Gastrocnemius medialis (tissue), 4 donors: ENCODE measurements around the gene MROH2A. TPM values are rescaled to one million over a fixed set of nuclear protein-coding genes. Genes with fewer than 3 reads are reported as not detected.

ENCODE experiments used
- ATAC-seq, 2 donors: fragments of 150-250 bp; one replicate each; pipeline ENCODE4 v1.9.1; 2016
- DNase-seq, 2 donors: peaks; one replicate each; pipeline ENCODE4 v3.0.0-alpha.2; 2019
- H3K27ac ChIP-seq, 4 donors: fragments of 200-600 bp; sonication (generic); 1 replicate in 1 of 4; 2 replicates in 3 of 4; pipeline ENCODE4 v1.5.1; 2016 to 2018; ENCODE audit warnings: mild to moderate bottlenecking in 2 of 4, moderate library complexity in 1 of 4
- H3K27me3 ChIP-seq, 3 donors: fragments of 200-600 bp; sonication (generic) in 2 of 3; 1 replicate in 1 of 3; 2 replicates in 2 of 3; pipeline versions ENCODE4 v1.5.1 to v1.6.0; 2016 to 2019; ENCODE audit warnings: mild to moderate bottlenecking in 1 of 3, moderate library complexity in 1 of 3
- H3K36me3 ChIP-seq, 2 donors: fragments of 200-600 bp; sonication (generic) in 1 of 2; one replicate each; pipeline ENCODE4 v1.5.1; 2017 to 2018
- H3K4me1 ChIP-seq, 2 donors: fragments of 200-600 bp; sonication (generic) in 1 of 2; one replicate each; pipeline ENCODE4 v1.5.1; 2016 to 2017; ENCODE audit warnings: mild to moderate bottlenecking in 2 of 2
- H3K4me3 ChIP-seq, 4 donors: fragments of 200-600 bp; sonication (generic) in 3 of 4; 1 replicate in 1 of 4; 2 replicates in 3 of 4; pipeline ENCODE4 v1.5.1; 2016 to 2019; ENCODE audit warnings: mild to moderate bottlenecking in 2 of 4
- H3K9me3 ChIP-seq, 3 donors: fragments of 200-600 bp; sonication (generic) in 2 of 3; 1 replicate in 1 of 3; 2 replicates in 2 of 3; pipeline ENCODE4 v1.5.1; 2016 to 2019
- CTCF ChIP-seq, 5 experiments: fragments of 450-650 bp in 3 of 5; fragments of 200-600 bp in 2 of 5; sonication (generic) in 2 of 5; IDR thresholded peaks in 4 of 5; conservative IDR thresholded peaks in 1 of 5; 1 replicate in 4 of 5; 2 replicates in 1 of 5; pipeline ENCODE4 v1.5.1; 2016 to 2019; ENCODE audit warnings: antibody characterized with exemption in 5 of 5, mild to moderate bottlenecking in 3 of 5, moderate library complexity in 3 of 5
- POLR2A ChIP-seq, 2 donors: fragments of 450-650 bp; IDR thresholded peaks; one replicate each; pipeline ENCODE4 v1.6.1; 2017; ENCODE audit warnings: antibody characterized with exemption in 2 of 2, mild to moderate bottlenecking in 2 of 2, moderate library complexity in 2 of 2
- in situ Hi-C, 4 donors: fragments of 200-750 bp; cut with MboI; loops; one replicate each; pipeline versions ENCODE4 v1.15.0 to v1.8.0; 2017; ENCODE audit warnings: low sequenced_read_pairs in 4 of 4
- intact Hi-C: fragments of 100-400 bp; cut with DNase I; formaldehyde crosslinking; loops from one replicate; pipeline ENCODE4 v1.15.1; 2023; ENCODE audit warnings: low total_unique reads
- total RNA-seq, 4 donors: library from RNA; depleted of rRNA; stranded (reverse); fragments of >200 nt; gene quantifications; one replicate each; pipeline versions ENCODE4 v1.1.0 to v1.2.3, GENCODE V29; 2016

MROH2A gene
- total RNA-seq, 4 donors from 2014 or later, result not detected

DNA sequence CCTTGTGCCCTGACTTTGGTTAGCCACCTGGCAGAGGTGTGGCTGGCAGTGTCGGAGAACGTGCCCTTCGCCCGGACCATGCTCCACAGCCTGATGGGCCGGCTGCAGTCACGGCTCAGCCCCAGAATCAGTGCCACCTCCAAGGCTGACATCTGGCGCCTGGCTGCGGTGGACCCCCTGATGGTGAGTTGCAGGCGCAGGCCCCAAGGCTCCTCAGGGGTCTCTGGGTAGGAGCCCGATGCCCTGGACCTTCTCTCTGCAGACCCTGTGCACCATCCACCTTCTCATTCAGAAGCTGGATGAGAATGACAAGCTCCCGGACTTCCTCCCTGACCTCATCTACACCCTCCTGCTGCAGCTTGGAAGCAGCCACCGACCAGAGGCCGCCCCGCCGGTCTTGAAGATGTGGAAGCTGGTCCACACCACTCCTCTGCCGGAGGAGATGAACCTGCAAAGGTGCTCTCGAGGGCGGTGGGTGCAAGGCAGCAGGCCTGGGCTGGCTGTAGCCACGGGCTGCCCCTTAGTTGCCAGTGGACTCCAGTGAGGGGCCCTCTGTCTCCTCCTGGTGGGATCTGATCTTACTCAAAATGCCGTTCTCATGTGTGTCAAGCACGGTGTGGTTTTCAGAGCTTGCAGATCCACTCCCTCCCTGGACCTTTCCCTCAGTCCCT, 44.1 kb downstream of the MROH2A start:
- DNase-seq (no peak), ATAC-seq (no peak)
- H3K36me3 ChIP-seq, result no peaks in the 10 kb centered on the region
- no peaks in the 10 kb centered on the region for H3K27me3 ChIP-seq
- H3K27ac ChIP-seq, result no peak overlapping the region
- TF ChIP-seq POLR2A (IDR thresholded peaks at IDR 0.05) (no peak), CTCF (IDR thresholded peaks at IDR 0.05 in 4 of 5, conservative IDR thresholded peaks at IDR 0.05 in 1 of 5) (no peak)
- H3K9me3 ChIP-seq, result no peaks in the 10 kb centered on the region
- in situ Hi-C loops (no loop called here), intact Hi-C loops (no loop called here)
- H3K4me3 ChIP-seq, result no peak overlapping the region
- H3K4me1 ChIP-seq, result no peaks in the 10 kb centered on the region

GRCh38 chr2:233822781-233823730, 44.9 kb downstream of the MROH2A start:
- H3K36me3 ChIP-seq, result no peaks in the 10 kb centered on the region
- H3K4me1 ChIP-seq, result no peaks in the 10 kb centered on the region
- DNase-seq (no peak), ATAC-seq (no peak)
- no peaks in the 10 kb centered on the region for H3K27me3 ChIP-seq
- TF ChIP-seq POLR2A (IDR thresholded peaks at IDR 0.05) (no peak), CTCF (IDR thresholded peaks at IDR 0.05 in 4 of 5, conservative IDR thresholded peaks at IDR 0.05 in 1 of 5) (no peak)
- intact Hi-C loops (no loop called here), in situ Hi-C loops (no loop called here)
- no peak overlapping the region for H3K4me3 ChIP-seq
- no peak overlapping the region for H3K27ac ChIP-seq
- H3K9me3 ChIP-seq, result no peaks in the 10 kb centered on the region

- in situ Hi-C loops (no loop called here), intact Hi-C loops (no loop called here)
Observed at GRCh38 chr2:233823731-233824121, 45.6 kb downstream of the MROH2A start.

DNA sequence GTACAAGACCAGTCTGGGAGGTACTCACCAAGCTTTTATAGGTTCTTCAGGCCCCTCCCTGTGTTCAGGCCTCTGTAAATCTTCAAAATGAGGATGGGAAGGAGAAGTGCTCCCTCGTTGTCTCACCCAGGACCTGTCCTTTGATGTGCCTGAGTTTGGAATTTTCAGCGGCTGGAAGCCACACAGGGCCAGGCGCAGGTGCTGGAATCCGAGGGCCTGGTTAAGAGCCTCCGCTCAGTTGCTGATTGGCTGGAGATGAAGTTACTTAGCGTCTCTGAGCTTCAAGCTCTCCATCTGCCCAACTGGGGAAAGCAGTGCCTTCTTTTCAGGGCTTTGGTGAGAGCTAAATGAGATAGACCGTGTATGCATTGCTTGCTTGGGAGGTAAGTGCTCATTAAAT, 46.2 kb downstream of the MROH2A start:
- no peaks in the 10 kb centered on the region for H3K4me1 ChIP-seq
- no peaks in the 10 kb centered on the region for H3K36me3 ChIP-seq
- DNase-seq (no peak), ATAC-seq (no peak)
- intact Hi-C loops (no loop called here), in situ Hi-C loops (no loop called here)
- TF ChIP-seq POLR2A (IDR thresholded peaks at IDR 0.05) (no peak), CTCF (IDR thresholded peaks at IDR 0.05 in 4 of 5, conservative IDR thresholded peaks at IDR 0.05 in 1 of 5) (no peak)
- H3K27ac ChIP-seq, result no peak overlapping the region
- H3K27me3 ChIP-seq, result no peaks in the 10 kb centered on the region
- H3K4me3 ChIP-seq, result no peak overlapping the region
- H3K9me3 ChIP-seq, result no peaks in the 10 kb centered on the region

More at GRCh38 chr2:233823731-233824121, 45.6 kb downstream of the MROH2A start:
- DNase-seq (no peak), ATAC-seq (no peak)
- TF ChIP-seq CTCF (IDR thresholded peaks at IDR 0.05 in 4 of 5, conservative IDR thresholded peaks at IDR 0.05 in 1 of 5) (no peak), POLR2A (IDR thresholded peaks at IDR 0.05) (no peak)
- no peaks in the 10 kb centered on the region for H3K36me3 ChIP-seq
- H3K4me3 ChIP-seq, result no peak overlapping the region
- no peak overlapping the region for H3K27ac ChIP-seq
- H3K9me3 ChIP-seq, result no peaks in the 10 kb centered on the region
- no peaks in the 10 kb centered on the region for H3K4me1 ChIP-seq
- no peaks in the 10 kb centered on the region for H3K27me3 ChIP-seq
